NCI-H446 (cell line): ENCODE measurements around the gene STOX1.
"Not testable (repeated sequence)": the region's sequence is repeated elsewhere in the genome, so short reads cannot be mapped to it uniquely, and the experiment has no call there.

Source experiments
- DNase-seq, 2 experiments: peaks; one replicate each; lab custom pipeline; 2025; lab: John Stamatoyannopoulos, UW

The STOX1 gene

GRCh38 chr10:68895041-68895440 is 67.7 kb downstream of the STOX1 start:
- no peak for DNase-seq

GRCh38 chr10:68897336-68897741 is 70.0 kb downstream of the STOX1 start:
- DNase-seq = peak; percentile 11 to 55

GRCh38 chr10:68899186-68899745 is 71.9 kb downstream of the STOX1 start:
- no peak for DNase-seq

GRCh38 chr10:68900427-68901104 is 73.2 kb downstream of the STOX1 start:
- DNase-seq = peak; percentile 72 to 89

GRCh38 chr10:68901105-68901927 is 74.0 kb downstream of the STOX1 start, which contains the start of gene DDX50:
DDX50 (plus strand) TSS chr10:68901315; CDS start chr10:68901385, 70 bp downstream.
- peak; percentile 91 to 97 for DNase-seq

GRCh38 chr10:68902382-68902781 is 75.1 kb downstream of the STOX1 start:
- DNase-seq = no peak

- DNase-seq = no peak
Observed at GRCh38 chr10:68924593-68924992, 97.3 kb downstream of the STOX1 start.

- DNase-seq = no peak
Observed at GRCh38 chr10:68925489-68925888, 98.2 kb downstream of the STOX1 start.

GRCh38 chr10:68929157-68929556 is 101.8 kb downstream of the STOX1 start:
- not testable (repeated sequence) for DNase-seq

GRCh38 chr10:68929888-68930287 is 102.6 kb downstream of the STOX1 start:
- DNase-seq = not testable (repeated sequence)

- not testable (repeated sequence) for DNase-seq
Observed at GRCh38 chr10:68932860-68933259, 105.5 kb downstream of the STOX1 start.

- no peak for DNase-seq
Observed at GRCh38 chr10:68934994-68935393, 107.7 kb downstream of the STOX1 start.

- no peak for DNase-seq
Observed at GRCh38 chr10:68938117-68938516, 110.8 kb downstream of the STOX1 start.

- DNase-seq = no peak
Observed at GRCh38 chr10:68938884-68939283, 111.6 kb downstream of the STOX1 start.

GRCh38 chr10:68940917-68941316 is 113.6 kb downstream of the STOX1 start:
- DNase-seq = not testable (repeated sequence)
